ENCODE data around the gene WDR55.

DNA sequence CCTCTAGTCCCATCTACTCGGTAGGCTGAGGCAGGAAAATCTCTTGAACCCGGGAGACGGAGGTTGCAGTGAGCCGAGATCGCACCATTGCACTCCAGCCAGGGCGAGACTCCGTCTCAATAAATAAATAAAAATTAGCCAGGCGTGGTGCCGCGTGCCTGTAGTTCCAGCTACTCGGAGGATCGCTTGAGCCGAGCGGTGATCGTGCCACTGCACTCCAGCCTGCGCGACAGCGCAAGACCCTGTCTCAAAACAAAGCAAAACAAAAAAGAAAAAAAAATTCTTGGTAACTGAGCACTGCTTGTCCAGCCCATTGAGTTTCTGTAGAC lies 710 bp upstream of the WDR55 start:
- TF ChIP-seq, protein P1, sequence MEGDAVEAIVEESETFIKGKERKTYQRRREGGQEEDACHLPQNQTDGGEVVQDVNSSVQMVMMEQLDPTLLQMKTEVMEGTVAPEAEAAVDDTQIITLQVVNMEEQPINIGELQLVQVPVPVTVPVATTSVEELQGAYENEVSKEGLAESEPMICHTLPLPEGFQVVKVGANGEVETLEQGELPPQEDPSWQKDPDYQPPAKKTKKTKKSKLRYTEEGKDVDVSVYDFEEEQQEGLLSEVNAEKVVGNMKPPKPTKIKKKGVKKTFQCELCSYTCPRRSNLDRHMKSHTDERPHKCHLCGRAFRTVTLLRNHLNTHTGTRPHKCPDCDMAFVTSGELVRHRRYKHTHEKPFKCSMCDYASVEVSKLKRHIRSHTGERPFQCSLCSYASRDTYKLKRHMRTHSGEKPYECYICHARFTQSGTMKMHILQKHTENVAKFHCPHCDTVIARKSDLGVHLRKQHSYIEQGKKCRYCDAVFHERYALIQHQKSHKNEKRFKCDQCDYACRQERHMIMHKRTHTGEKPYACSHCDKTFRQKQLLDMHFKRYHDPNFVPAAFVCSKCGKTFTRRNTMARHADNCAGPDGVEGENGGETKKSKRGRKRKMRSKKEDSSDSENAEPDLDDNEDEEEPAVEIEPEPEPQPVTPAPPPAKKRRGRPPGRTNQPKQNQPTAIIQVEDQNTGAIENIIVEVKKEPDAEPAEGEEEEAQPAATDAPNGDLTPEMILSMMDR (IDR thresholded peaks at IDR 0.05), result no peak
- TF ChIP-seq POLR2A (IDR thresholded peaks at IDR 0.05), result no peak
- no peak for TF ChIP-seq POLR2AphosphoS5 (IDR thresholded peaks at IDR 0.05)
- no peak for TF ChIP-seq EP300 (IDR thresholded peaks at IDR 0.05)

Data from stomach (tissue), 4 donors.